ENCODE measurements around the gene IQSEC1.

DNA sequence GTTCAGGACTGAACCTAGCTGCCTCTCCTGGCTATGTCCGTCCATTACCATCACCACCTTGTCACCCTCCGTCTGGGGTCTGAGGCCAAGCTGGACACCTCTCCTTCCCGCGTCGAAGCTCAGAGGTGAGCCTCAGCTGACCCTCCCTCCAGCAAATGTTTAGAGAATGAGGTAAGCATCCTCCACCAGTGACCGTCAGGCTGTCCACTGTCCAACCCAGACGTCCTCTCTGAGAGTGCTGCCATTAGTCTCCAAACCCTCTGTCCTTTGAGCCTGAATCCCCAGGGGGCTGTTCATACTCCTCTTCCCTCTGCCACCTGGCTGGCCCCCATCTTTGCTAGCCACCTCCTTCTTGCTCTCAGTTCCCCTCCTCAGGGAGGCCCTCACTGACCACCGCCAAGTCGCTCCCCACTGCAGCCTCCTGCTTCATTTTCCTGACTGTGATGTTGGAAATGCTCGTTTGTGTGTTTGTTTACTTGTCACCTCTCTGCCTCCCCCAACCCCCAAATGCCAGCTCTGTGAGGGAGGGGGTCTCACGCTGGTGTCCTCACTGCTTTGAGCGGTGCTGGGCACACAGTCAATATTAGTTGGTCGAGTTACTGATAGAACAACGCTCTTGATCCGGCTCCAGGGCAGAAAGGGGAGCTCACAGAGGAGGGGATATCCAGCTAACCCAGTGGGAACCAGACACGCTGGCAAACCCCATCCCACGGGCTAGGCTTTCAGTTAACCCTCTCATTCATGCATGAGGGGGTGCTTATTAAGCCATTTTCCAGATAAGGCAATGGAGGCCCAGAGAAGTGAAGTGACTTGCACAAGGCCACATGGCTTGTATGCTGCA, 64.9 kb downstream of the IQSEC1 start:
- TF ChIP-seq TAF1 (IDR thresholded peaks at IDR 0.05; ENCODE audit: borderline replicate concordance, low read depth, low read length) (no peak), POLR2A (IDR thresholded peaks at IDR 0.05; ENCODE audit: low read depth, low read length) (no peak)

All from GM12892 (cell line).